Gastroesophageal sphincter (tissue), 3 donors: ENCODE data around the gene AGBL5.

ENCODE experiments used
- CTCF ChIP-seq, 4 experiments: fragments of 200-600 bp in 2 of 4; fragments of 450-650 bp in 2 of 4; sonication (generic) in 1 of 4; IDR thresholded peaks; one replicate each; pipeline ENCODE4 v1.5.1; 2017 to 2019; ENCODE audit warnings: antibody characterized with exemption in 4 of 4, mild to moderate bottlenecking in 2 of 4, moderate library complexity in 2 of 4
- POLR2A ChIP-seq, 2 donors: fragments of 450-650 bp; IDR thresholded peaks; one replicate each; pipeline ENCODE4 v1.6.1; 2017; ENCODE audit warnings: antibody characterized with exemption in 2 of 2, mild to moderate bottlenecking in 2 of 2, moderate library complexity in 1 of 2

DNA sequence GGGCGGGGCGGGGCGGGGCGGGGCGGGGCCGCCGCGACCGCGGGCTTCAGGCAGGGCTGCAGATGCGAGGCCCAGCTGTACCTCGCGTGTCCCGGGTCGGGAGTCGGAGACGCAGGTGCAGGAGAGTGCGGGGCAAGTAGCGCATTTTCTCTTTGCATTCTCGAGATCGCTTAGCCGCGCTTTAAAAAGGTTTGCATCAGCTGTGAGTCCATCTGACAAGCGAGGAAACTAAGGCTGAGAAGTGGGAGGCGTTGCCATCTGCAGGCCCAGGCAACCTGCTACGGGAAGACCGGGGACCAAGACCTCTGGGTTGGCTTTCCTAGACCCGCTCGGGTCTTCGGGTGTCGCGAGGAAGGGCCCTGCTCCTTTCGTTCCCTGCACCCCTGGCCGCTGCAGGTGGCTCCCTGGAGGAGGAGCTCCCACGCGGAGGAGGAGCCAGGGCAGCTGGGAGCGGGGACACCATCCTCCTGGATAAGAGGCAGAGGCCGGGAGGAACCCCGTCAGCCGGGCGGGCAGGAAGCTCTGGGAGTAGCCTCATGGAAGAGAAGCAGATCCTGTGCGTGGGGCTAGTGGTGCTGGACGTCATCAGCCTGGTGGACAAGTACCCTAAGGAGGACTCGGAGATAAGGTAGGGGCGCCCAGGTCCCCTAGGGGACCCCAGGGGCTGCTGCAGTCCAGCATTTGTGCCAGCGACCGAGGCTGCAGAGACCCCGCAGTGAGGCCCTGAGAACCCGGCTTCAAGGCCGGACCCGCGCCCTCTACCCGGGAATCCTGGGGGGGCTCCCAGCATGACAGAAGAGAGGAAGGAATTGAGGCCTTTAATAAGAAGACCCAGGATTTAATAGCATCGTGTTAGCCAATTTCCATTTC lies 35.5 kb downstream of the AGBL5 start, which contains the start of gene KHK:
- no peak for TF ChIP-seq CTCF (IDR thresholded peaks at IDR 0.05)
- TF ChIP-seq POLR2A (IDR thresholded peaks at IDR 0.05): no peak
